NCI-H146 (cell line): ENCODE data around the gene TAS1R2.
"Not testable (repeated sequence)": the region's sequence is repeated elsewhere in the genome, so short reads cannot be mapped to it uniquely, and the experiment has no call there.

ENCODE experiments used
- DNase-seq: peaks from one replicate; lab custom pipeline; 2025; lab: John Stamatoyannopoulos, UW

Gene TAS1R2

DNA sequence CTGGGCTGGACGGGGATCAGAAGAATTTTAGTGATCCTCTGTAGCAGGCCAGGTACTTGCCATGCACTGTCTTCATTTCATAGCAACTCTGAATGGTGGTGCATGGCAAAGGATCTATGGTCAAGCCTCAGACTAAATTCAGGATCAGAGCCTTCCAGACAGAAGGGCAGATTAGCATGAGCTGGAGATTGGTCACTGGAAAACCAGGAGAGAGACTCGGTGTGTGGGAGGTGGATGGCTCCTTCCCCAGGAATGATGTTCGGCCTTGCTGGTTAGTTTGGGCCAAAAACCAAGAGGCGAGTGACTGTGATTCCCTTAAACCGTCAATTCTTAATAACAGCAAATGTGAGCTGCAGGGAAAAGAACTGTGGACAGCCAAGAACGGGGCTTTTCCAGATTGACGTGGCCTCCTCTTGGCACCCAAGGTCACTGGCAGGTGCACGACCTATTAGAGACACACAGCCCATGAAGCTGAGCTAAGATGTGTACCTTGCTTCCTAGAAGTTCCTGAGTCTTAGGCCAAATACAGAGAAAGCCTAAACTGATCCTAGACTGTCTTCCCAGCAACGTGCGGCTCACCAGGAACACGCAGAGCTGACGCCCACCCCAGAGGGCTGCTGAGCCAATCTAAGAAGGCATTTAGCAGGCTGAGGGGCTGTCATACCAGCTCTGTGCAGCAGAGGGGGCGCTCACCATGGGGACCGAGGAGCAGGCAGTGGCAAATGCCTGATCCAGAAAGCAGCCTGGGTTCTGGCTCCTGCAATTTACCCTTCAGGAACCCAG, 24.4 kb upstream of the TAS1R2 start:
- peak; percentile 16 for DNase-seq

- no peak for DNase-seq
These were observed 23.6 kb upstream of the TAS1R2 start for GRCh38 chr1:18883079-18883478.

GRCh38 chr1:18882486-18882885, 23.0 kb upstream of the TAS1R2 start:
- DNase-seq = no peak

DNA sequence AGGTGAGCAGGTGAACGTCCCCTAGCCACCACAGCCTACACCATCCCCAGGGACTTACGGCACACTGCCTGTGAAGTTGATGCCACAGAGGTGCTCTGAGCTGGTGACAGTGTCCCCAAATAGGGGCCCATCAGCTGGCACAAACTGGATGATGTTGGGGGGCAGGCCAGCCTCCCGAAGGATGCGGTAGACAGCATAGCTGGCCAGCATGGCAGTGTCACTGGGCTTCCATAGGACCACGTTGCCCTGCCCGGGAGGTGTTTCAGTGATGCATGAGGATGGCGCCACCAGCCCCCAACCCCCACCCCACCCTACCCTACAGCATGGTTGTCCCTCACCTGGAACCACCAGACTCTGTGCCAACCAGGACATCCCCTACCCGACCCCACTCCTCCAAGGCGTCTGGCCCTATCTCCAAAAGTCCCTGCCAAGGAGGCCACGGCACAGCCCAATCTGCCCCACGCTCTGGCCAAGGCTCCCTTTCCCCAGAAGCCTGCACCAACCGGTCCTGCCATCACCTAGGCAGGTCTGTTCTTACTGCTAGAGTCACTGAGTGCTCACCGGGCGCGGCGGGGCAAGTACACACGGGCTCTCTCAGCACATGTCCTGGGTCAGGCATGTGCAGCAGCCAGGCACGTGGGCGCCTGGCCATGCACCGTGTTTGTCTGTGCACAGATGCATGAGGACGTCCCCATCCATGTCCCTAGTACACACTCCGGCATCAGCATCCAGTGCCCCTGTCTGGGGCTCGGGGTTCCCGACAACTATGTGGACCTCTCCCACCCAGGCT, 22.4 kb upstream of the TAS1R2 start:
- no peak for DNase-seq

DNA sequence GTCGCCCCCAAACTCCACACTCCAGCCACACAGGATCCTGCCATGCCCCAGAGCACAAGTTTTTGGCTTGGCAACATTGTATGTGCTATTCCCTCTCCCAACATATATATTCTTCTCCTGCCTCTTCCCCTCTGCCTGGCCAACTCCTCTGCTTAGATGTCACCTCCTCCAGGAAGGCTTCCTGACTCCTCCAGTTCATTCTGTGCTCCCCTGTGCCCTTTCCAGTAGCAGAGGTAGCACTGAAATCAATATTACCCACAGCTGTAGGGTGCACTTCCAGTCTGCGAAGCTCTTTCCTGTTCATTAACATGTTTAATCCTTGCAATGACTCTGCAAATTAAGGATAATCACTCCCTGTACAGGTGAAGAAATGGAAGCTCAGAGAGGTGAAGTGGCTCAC, 21.7 kb upstream of the TAS1R2 start:
- no peak for DNase-seq

- DNase-seq = no peak
These were observed 21.1 kb upstream of the TAS1R2 start for GRCh38 chr1:18880585-18880984.

- no peak for DNase-seq
These were observed 20.4 kb upstream of the TAS1R2 start for GRCh38 chr1:18879791-18880309.

GRCh38 chr1:18879215-18879790, 19.8 kb upstream of the TAS1R2 start:
- no peak for DNase-seq

- DNase-seq = no peak
These were observed 19.2 kb upstream of the TAS1R2 start for GRCh38 chr1:18878538-18879214.

GRCh38 chr1:18877282-18877681, 17.8 kb upstream of the TAS1R2 start:
- no peak for DNase-seq

DNA sequence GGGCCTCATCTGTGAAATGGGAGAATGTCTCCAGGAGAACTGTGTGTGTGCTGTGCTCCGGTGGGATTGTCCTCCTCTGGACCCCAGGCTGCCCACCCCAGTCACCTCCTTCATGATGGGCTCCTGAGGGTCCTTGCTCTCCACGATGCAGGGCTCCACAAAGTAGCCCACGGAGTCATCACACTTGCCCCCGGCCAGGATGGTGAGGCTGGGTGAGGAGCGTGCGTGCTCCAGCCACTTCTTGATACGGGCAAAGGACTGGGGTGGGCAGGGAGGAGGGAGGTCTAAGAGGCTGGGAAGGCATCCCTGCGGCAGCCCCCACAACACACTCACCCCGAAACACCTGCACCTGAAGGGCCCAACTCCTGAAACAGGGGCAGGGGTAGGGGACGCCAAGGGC, 16.8 kb upstream of the TAS1R2 start:
- DNase-seq = no peak

- no peak for DNase-seq
These were observed 16.3 kb upstream of the TAS1R2 start for GRCh38 chr1:18875796-18876128.

GRCh38 chr1:18875107-18875795, 15.8 kb upstream of the TAS1R2 start:
- DNase-seq = peak; percentile 41

- no peak for DNase-seq
These were observed 15.1 kb upstream of the TAS1R2 start for GRCh38 chr1:18874600-18874999.

- no peak for DNase-seq
These were observed 14.6 kb upstream of the TAS1R2 start for GRCh38 chr1:18874036-18874435.

GRCh38 chr1:18872071-18872611, 12.7 kb upstream of the TAS1R2 start:
- no peak for DNase-seq

- DNase-seq = no peak
These were observed 12.1 kb upstream of the TAS1R2 start for GRCh38 chr1:18871401-18872070.

DNA sequence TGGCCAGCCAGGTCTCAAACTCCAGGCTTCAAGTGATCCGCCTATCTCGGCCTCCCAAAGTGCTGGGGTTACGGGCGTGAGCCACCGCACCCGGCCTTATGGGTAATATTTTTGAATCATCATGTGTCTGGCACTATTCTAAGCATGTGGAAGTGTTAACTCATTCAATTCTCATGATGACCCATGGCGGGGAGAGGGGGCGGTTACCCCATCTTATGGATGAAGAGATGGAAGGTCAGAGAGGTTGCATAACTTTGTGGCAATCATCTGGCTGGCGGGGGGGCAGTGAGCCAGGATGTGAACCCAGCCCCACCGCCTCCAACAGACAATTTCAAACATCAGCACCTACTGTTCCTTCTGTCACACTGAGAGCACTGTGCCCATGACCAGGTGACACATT, 11.5 kb upstream of the TAS1R2 start:
- DNase-seq = no peak

GRCh38 chr1:18870595-18870865, 11.1 kb upstream of the TAS1R2 start:
- DNase-seq = not testable (repeated sequence)

GRCh38 chr1:18869847-18870594, 10.6 kb upstream of the TAS1R2 start:
- DNase-seq = no peak
